ENCODE measurements around the gene YPEL1.
"Not testable (repeated sequence)": the region's sequence is repeated elsewhere in the genome, so short reads cannot be mapped to it uniquely, and the experiment has no call there.

YPEL1 gene

GRCh38 chr22:21686193-21686608 is 49.4 kb downstream of the YPEL1 start:
- H3K36me3 ChIP-seq (ENCODE audit: control insufficient read depth, low read depth, low read length) = peaks cover 4% of the 10 kb centered on the region
- no peaks in the 10 kb centered on the region for H3K4me1 ChIP-seq (ENCODE audit: control insufficient read depth, low read depth, low read length)
- no peaks in the 10 kb centered on the region for H3K9me3 ChIP-seq (ENCODE audit: control insufficient read depth, low read depth, low read length)
- H3K9ac ChIP-seq (ENCODE audit: low read length) = no peak overlapping the region
- H3K27me3 ChIP-seq (ENCODE audit: control insufficient read depth, insufficient read depth, low read length) = no peaks in the 10 kb centered on the region
- no peak overlapping the region for H3K27ac ChIP-seq (ENCODE audit: low read length)
- no peak overlapping the region for H3K4me3 ChIP-seq (ENCODE audit: low read length)

DNA sequence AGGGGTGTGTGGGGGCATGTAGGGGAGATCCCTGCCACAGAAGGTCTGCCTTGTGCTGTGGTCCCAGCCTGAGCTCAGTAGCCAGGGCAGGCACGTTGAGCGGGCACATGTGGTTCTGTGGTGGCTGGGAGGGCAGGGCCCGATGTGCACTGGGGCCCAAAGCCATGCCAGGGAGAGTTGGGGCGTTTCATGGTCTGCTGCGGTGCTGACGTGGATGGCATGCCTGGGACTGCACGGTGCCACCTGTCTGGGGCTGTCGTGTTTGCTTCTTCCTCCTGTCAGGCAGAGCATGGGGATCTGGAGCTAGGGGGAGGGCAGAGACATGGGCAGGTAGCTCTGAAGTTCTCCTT is 50.5 kb downstream of the YPEL1 start:
- Histone ChIP-seq H3K36me3 (ENCODE audit: control insufficient read depth, low read depth, low read length) (peaks cover 4% of the 10 kb centered on the region), H3K4me1 (ENCODE audit: control insufficient read depth, low read depth, low read length) (no peaks in the 10 kb centered on the region), H3K27me3 (ENCODE audit: control insufficient read depth, insufficient read depth, low read length) (no peaks in the 10 kb centered on the region), H3K9me3 (ENCODE audit: control insufficient read depth, low read depth, low read length) (no peaks in the 10 kb centered on the region), H3K27ac (ENCODE audit: low read length) (no peak overlapping the region), H3K9ac (ENCODE audit: low read length) (no peak overlapping the region), H3K4me3 (ENCODE audit: low read length) (no peak overlapping the region)

DNA sequence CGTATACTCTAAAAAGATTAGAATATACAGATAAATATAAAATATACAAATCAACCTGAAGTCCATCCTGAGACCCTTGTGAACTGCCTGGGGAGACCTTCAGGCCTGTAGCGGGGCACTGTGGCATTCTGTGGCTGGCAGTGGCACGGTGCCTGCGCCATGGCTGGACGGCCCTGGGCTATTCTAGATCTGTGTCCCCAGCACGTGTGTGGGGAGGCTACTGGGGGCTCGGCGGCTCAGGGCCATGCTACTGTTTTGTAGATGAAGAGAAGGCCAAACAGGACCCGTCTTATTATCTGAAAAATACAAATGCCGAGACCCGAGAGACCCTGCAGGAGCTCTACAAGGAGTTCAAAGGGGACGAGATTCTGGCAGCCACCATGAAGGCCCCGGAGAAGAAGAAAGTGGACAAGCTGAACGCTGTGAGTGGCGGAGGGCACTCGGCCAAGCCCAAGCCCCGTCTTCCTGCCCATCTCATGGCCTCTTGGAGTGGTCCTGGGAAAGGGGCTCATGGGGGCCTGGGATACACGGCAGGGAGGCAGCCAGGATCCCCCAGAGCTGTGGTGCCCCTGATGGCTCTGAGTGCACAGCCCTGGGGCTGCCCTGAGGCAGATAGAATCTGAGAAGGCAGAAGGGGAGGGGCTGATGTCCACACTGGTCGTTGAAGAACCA is 51.0 kb downstream of the YPEL1 start:
- no peaks in the 10 kb centered on the region for H3K9me3 ChIP-seq (ENCODE audit: control insufficient read depth, low read depth, low read length)
- peaks cover 4% of the 10 kb centered on the region for H3K36me3 ChIP-seq (ENCODE audit: control insufficient read depth, low read depth, low read length)
- no peak overlapping the region for H3K9ac ChIP-seq (ENCODE audit: low read length)
- no peak overlapping the region for H3K4me3 ChIP-seq (ENCODE audit: low read length)
- no peak overlapping the region for H3K27ac ChIP-seq (ENCODE audit: low read length)
- H3K27me3 ChIP-seq (ENCODE audit: control insufficient read depth, insufficient read depth, low read length) = no peaks in the 10 kb centered on the region
- H3K4me1 ChIP-seq (ENCODE audit: control insufficient read depth, low read depth, low read length) = no peaks in the 10 kb centered on the region

DNA sequence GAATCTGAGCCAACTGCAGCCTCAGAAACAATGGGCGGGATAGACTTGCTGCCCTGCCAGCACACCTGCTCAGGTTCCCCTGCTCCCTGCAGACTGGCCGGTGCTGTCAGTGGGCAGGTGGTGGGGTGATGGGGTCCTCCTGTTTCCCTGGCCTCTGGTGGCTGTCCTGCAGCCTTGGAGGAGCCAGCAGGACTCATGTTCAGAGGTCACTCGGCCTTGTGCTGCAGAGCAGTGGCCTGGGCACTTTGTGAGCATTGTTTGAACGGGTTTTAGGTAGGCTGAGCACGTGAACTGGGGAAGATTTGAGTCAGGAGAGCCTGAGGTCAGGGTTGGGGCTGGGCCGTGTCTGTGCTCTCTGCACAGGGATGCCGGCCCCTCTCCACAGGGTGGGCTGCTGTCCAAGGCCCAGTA is 52.2 kb downstream of the YPEL1 start:
- Histone ChIP-seq H3K27ac (ENCODE audit: low read length) (no peak overlapping the region), H3K36me3 (ENCODE audit: control insufficient read depth, low read depth, low read length) (peaks cover 4% of the 10 kb centered on the region), H3K9ac (ENCODE audit: low read length) (no peak overlapping the region), H3K9me3 (ENCODE audit: control insufficient read depth, low read depth, low read length) (no peaks in the 10 kb centered on the region), H3K4me1 (ENCODE audit: control insufficient read depth, low read depth, low read length) (no peaks in the 10 kb centered on the region), H3K4me3 (ENCODE audit: low read length) (no peak overlapping the region), H3K27me3 (ENCODE audit: control insufficient read depth, insufficient read depth, low read length) (no peaks in the 10 kb centered on the region)

- Histone ChIP-seq H3K9ac (ENCODE audit: low read length) (no peak overlapping the region), H3K4me1 (ENCODE audit: control insufficient read depth, low read depth, low read length) (no peaks in the 10 kb centered on the region), H3K36me3 (ENCODE audit: control insufficient read depth, low read depth, low read length) (no peaks in the 10 kb centered on the region), H3K9me3 (ENCODE audit: control insufficient read depth, low read depth, low read length) (no peaks in the 10 kb centered on the region), H3K4me3 (ENCODE audit: low read length) (no peak overlapping the region), H3K27ac (ENCODE audit: low read length) (no peak overlapping the region), H3K27me3 (ENCODE audit: control insufficient read depth, insufficient read depth, low read length) (no peaks in the 10 kb centered on the region)
Observed at GRCh38 chr22:21682385-21683175, 53.0 kb downstream of the YPEL1 start.

GRCh38 chr22:21681566-21682370 is 53.8 kb downstream of the YPEL1 start:
- H3K36me3 ChIP-seq (ENCODE audit: control insufficient read depth, low read depth, low read length) = no peaks in the 10 kb centered on the region

DNA sequence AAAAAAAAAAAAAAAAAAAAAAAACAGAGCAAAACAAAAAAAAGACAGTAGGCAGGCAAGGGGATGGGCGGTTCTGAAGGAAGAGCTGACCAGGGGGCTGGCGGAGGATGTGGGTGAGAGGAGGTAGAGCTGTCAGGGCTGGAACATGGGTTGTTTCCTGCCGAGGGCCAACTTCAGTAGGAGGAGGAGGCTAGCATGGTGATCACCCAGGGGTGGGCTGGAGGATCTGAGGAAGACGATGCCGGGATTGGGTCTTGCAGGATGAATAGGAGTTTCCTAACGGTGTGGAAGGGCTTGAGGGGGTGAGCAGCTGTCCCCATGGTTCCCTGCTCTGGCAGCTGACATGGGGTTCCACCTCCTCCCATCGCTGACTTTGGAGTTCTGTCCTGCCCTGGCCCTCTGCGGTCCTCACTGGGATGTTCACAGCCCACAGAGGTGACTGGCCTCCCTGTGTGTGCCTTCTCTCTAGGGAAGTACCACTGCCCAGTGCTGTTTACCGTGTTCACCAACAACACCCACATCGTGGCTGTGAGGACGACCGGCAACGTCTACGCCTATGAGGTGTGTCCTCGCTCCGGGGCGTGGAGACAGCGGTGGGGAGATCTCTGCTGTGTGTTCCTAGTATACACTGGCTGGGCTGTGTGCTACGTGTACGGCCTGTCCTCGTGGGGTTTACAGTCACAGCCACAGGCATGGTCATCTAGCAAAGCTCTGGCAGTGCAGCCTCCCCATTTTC is 54.6 kb downstream of the YPEL1 start:
- H3K36me3 ChIP-seq (ENCODE audit: control insufficient read depth, low read depth, low read length) = no peaks in the 10 kb centered on the region
- no peak overlapping the region for H3K27ac ChIP-seq (ENCODE audit: low read length)
- H3K9ac ChIP-seq (ENCODE audit: low read length) = no peak overlapping the region

More at GRCh38 chr22:21681566-21682370, 53.8 kb downstream of the YPEL1 start:
- Histone ChIP-seq H3K27me3 (ENCODE audit: control insufficient read depth, insufficient read depth, low read length) (no peaks in the 10 kb centered on the region), H3K9me3 (ENCODE audit: control insufficient read depth, low read depth, low read length) (no peaks in the 10 kb centered on the region), H3K27ac (ENCODE audit: low read length) (no peak overlapping the region), H3K4me1 (ENCODE audit: control insufficient read depth, low read depth, low read length) (no peaks in the 10 kb centered on the region), H3K4me3 (ENCODE audit: low read length) (no peak overlapping the region), H3K9ac (ENCODE audit: low read length) (no peak overlapping the region)

DNA sequence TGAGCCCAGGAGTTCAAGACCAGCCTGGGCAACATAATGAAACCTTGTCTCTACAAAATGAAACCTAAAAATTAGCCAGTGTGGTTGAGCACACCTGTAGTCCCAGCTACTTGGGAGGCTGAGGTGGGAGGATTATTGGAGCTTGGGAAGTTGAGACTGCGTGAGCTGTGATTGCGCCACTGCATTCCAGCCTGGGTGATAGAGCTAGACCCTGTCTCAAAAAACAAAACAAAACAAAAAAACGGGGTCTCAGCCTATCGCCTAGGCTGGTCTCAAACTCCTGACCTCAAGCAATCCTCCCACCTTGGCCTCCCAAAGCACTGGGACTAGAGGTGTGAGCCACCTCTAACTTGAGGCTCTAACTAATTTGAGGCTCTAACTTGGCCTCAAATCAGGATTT is 56.2 kb downstream of the YPEL1 start:
- no peak overlapping the region for H3K4me3 ChIP-seq (ENCODE audit: low read length)
- no peaks in the 10 kb centered on the region for H3K27me3 ChIP-seq (ENCODE audit: control insufficient read depth, insufficient read depth, low read length)
- H3K4me1 ChIP-seq (ENCODE audit: control insufficient read depth, low read depth, low read length) = no peaks in the 10 kb centered on the region
- H3K9me3 ChIP-seq (ENCODE audit: control insufficient read depth, low read depth, low read length) = no peaks in the 10 kb centered on the region
- H3K27ac ChIP-seq (ENCODE audit: low read length) = no peak overlapping the region
- no peak overlapping the region for H3K9ac ChIP-seq (ENCODE audit: low read length)
- peaks cover 16% of the 10 kb centered on the region for H3K36me3 ChIP-seq (ENCODE audit: control insufficient read depth, low read depth, low read length)

More for the DNA sequence above, 54.6 kb downstream of the YPEL1 start:
- Histone ChIP-seq H3K4me1 (ENCODE audit: control insufficient read depth, low read depth, low read length) (no peaks in the 10 kb centered on the region), H3K27me3 (ENCODE audit: control insufficient read depth, insufficient read depth, low read length) (no peaks in the 10 kb centered on the region), H3K9me3 (ENCODE audit: control insufficient read depth, low read depth, low read length) (no peaks in the 10 kb centered on the region), H3K4me3 (ENCODE audit: low read length) (no peak overlapping the region)

GRCh38 chr22:21678842-21679241 is 56.8 kb downstream of the YPEL1 start:
- not testable (repeated sequence) for H3K27ac ChIP-seq (ENCODE audit: low read length); H3K4me1 ChIP-seq (ENCODE audit: control insufficient read depth, low read depth, low read length); H3K9me3 ChIP-seq (ENCODE audit: control insufficient read depth, low read depth, low read length); H3K4me3 ChIP-seq (ENCODE audit: low read length); H3K9ac ChIP-seq (ENCODE audit: low read length); H3K27me3 ChIP-seq (ENCODE audit: control insufficient read depth, insufficient read depth, low read length)
- peaks cover 19% of the 10 kb centered on the region for H3K36me3 ChIP-seq (ENCODE audit: control insufficient read depth, low read depth, low read length)

DNA sequence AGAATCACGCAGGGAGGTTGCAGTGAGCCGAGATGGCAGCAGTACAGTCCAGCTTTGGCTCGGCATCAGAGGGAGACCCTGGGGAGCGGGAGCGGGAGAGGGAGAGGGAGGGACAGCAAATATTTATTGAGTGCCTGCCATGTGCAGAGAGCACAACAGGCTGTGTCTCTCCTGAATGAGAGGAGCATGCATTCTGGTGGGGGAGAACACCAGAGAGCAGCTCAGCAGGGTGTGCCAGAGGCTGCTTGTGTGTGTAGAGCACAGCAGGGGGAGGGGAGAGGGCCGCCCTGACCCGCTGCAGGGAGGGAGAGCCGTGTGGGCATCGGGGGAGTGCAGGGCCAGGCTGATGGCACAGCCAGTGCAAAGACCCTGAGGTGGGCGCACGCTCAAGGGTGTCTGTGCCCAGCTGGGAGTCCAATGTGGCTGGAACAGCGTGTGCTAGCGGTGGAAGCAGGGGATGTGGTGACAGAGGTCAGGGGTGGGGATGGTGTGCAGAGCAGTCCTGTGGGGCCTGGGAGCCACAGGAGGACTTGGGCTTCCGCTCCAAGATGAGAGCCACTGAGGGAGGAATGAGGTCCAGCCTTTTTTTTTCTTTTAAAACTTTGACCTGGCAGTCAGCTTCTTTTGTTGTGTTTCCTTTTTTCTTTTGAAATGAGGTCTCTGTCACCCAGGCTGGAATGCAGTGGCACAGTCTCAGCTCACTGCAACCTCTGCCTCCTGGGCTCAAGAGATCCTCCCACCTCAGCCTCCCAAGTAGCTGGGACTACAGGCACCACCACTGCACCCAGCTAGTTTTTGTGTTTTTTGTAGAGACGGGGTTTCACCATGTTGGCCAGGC is 57.8 kb downstream of the YPEL1 start:
- Histone ChIP-seq H3K36me3 (ENCODE audit: control insufficient read depth, low read depth, low read length) (peaks cover 23% of the 10 kb centered on the region), H3K4me1 (ENCODE audit: control insufficient read depth, low read depth, low read length) (no peaks in the 10 kb centered on the region), H3K27me3 (ENCODE audit: control insufficient read depth, insufficient read depth, low read length) (no peaks in the 10 kb centered on the region), H3K9me3 (ENCODE audit: control insufficient read depth, low read depth, low read length) (no peaks in the 10 kb centered on the region), H3K4me3 (ENCODE audit: low read length) (no peak overlapping the region), H3K9ac (ENCODE audit: low read length) (no peak overlapping the region), H3K27ac (ENCODE audit: low read length) (no peak overlapping the region)

Data from iPS-18a (cell line).